A673 (cell line): ENCODE measurements around the gene PSMB11.

Experiments
- EZH2 ChIP-seq: fragments of 200-600 bp; sonication (generic); IDR thresholded peaks from 2 replicates; pipeline ENCODE4 v1.6.1; 2017; ENCODE audit warnings: borderline replicate concordance, low read depth, mild to moderate bottlenecking, mixed read lengths, antibody characterized with exemption, low read length; ENCODE audit not compliant: poor library complexity, severe bottlenecking
- TF ChIP-seq, protein P1 (sequence below): fragments of 300-800, 200-600 bp; sonication (generic); conservative IDR thresholded peaks from 2 replicates; pipeline ENCODE4 v1.5.1; 2017; ENCODE audit warnings: low read depth, mild to moderate bottlenecking, antibody characterized with exemption, low read length, moderate library complexity, mixed read lengths

DNA sequence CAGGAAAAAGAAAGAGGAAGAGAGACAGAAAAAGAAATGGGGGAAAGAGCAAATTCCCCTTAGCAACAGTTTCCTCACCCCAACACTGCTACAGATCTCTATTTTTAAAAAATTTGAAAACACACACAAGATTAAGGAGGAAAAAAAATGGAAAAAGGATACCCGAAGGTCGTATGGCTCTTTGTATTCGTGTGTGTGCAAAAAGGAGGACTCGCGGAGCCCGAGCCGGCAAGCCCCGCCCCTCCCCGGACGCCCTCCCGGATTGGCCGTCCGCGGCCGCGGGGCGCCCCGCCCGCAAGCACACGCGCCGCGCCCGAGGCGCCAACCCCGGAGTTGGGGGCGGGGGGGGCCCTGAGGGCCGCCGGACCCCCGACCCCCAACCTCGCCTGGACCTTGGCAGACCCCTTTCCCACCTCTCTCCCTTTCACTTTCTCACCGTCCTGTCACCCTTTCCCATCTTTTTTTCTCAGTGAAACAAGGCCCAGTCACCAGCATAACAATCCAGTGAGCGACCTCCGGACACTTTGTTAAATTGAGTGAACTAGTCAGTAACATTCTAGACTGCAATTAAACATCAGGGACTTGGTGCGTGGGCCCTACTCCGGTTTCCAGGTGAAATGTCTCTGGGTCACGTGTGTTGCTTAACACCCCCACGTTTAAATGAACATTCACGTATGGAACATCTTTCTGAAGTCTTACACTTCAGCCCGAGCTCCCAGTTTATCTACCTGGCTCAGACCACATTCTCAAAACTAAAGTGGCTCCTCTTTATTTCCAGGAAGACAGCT, 31.9 kb upstream of the PSMB11 start, which contains the start of gene C14orf93:
- TF ChIP-seq, protein P1, sequence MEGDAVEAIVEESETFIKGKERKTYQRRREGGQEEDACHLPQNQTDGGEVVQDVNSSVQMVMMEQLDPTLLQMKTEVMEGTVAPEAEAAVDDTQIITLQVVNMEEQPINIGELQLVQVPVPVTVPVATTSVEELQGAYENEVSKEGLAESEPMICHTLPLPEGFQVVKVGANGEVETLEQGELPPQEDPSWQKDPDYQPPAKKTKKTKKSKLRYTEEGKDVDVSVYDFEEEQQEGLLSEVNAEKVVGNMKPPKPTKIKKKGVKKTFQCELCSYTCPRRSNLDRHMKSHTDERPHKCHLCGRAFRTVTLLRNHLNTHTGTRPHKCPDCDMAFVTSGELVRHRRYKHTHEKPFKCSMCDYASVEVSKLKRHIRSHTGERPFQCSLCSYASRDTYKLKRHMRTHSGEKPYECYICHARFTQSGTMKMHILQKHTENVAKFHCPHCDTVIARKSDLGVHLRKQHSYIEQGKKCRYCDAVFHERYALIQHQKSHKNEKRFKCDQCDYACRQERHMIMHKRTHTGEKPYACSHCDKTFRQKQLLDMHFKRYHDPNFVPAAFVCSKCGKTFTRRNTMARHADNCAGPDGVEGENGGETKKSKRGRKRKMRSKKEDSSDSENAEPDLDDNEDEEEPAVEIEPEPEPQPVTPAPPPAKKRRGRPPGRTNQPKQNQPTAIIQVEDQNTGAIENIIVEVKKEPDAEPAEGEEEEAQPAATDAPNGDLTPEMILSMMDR: no peak
- TF ChIP-seq EZH2: no peak
